ENCODE data around the gene DCP2.

Gene DCP2

DNA sequence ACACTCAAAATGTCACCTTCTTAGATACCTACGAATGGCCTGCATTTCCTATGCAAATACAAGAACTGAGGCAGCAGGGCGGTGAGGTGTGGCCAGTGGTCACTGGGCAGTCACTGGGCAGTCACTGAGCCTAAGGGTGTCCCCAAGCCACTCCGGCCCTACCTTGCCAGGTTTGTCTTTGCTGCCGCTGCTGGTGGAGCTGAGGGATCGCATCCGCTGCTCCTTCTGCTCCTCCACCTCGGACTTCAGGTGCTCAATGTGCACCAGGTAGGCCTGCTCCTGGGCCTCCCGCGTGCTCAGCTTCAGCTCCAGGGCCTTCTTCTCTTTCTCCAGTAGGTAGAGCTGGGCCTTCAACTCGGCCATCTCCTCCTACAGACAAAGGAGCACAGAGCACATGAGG lies 72.3 kb downstream of the DCP2 start:
- DNase-seq, result no peak

DNA sequence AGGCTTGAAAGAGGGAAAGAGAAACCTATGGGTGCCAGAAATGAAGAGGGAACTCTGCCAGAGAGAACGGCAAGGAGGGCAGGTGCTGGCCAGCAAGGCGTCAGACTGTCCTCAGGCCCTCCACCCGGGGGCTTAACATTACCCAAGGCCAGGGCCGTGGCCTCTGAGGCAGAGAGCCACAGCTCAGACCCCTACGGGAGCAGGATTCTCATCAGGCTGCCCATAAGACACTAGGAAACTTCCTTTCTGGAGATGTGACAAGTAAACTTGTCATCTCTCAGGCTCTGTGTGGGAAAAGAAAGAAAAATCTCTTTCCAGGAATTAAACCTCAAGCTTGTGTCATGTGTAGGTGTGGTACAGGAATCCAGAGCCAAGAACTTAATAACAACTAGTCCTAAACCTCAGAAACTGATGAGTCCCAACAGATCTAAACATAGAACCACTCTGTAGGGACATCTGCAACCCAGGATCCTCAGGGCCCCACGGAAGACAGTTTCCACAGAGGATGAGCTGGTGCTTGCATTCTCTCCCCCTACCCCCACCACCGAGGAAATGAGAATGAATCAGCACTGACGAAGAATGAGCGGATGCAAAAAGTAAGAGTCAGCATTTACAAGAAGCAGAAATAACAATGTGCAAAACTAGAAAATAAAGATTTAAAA lies 74.3 kb downstream of the DCP2 start:
- DNase-seq, result no peak

DNA sequence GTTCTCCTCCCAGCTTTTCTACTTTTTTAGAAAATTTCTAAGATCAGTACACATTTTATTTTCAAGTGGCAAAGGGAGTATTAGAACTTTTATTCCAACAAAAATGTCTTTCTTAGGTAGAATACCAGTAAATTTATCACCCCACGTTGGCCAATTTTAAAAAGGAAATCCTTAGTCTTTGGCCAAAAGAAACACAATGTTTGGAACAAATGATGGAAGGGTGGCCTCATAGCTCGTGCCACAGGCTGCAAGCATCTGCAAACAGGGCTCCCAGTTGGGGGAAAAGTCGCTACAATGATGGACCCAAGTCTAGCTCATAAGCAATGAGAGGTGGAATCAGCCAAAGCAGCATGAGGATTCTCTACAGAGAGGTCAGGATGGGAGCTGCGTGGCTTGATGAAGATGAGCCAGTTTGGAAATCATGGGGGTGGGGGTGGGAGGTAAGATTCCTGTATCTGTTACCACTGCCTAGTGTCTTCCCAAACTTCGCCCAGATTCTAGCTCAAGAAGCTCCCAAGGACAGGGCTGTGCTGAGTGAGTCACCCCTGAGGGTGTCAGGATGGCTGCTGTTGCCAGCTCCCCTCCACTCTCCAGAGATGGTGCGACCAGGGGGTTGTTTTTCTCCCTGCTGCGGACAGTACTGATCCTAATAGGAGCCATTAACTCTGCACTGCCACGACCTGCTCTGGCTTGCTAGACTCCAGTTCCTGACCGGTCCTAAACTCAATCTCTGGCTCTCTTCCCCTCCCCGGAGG lies 75.6 kb downstream of the DCP2 start:
- no peak for DNase-seq

DNA sequence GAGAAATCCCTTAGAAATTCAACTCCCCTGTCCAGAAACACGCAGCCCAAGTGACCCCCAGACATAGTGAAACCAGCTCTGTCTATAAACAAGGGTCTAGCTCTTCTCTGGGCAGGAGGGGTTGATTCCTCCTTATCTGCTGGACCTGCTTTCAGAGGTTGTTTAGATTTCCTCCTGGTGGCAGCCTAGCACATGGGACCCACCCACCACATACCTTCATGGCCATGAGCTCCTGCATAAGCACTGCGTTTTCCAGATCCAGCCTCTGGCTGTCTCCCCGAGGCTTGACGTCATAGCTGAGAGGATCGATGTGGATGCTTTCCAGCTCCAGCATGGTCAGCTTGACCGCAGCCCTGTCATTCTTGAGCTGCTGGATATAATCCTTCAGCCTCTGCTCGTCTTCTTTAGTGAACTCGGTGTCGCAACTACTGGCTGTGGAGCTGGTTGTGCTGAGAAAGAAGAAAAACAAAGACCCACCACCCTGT lies 77.0 kb downstream of the DCP2 start:
- DNase-seq, result no peak

DNA sequence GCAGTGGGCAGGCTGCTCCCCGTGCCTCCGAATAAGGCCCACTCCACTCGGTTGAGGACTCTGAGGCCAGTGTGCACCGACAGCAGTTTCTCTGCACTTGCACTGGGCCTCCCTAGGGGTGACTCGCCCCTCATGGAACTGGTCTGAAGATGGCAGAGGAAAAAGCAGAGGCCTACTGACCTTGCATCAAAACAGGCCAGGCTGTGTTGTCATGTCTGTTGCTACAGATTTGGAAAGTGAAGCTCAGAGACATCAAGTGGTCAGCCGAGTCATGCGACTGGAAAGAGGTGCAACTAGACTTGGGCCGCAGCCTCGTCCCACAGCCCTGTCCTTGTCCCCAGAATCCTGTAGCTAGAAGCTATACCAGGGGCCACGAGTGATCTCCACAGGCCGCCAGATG lies 78.3 kb downstream of the DCP2 start:
- DNase-seq, result no peak

DNA sequence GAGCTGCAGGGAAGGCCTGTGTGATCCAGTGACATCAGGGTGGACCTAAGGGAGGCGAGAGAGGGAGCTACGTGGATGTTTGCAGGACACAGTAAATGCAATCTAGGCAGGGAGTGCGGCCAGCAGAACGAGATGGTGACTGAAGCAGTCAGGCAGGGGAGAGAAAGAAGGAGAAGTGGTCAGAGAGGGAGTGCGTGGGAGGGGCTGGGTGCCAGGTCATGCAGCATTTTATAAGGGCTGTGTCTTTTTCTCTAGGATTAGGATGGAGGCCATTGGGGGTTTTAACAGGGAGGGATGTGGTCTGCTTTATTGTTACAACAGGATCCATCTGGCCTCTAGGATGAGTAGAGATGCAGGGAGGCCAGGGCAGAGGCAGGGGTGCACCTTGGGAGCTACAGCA lies 80.4 kb downstream of the DCP2 start:
- no peak for DNase-seq

DNA sequence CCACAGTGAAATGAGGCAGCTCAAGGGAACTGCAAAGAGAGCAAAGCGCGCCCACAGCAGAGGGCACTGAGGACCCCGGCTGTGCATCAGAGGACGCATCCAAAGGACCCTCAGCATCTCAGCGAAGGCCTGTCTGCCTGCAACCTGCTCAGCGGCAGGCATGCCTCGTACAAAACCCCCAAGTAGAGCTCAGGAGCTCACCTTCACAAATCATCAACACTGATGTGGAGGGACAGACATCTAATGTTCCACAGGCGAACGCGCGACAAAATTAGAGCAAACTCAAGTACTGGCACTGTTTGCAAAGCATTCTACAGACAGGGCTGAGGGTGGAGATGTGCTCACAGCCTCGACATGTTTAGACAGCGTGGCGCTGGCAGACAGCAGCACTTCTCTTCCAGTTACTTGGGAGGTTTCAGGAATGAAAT lies 81.0 kb downstream of the DCP2 start:
- no peak for DNase-seq

DNA sequence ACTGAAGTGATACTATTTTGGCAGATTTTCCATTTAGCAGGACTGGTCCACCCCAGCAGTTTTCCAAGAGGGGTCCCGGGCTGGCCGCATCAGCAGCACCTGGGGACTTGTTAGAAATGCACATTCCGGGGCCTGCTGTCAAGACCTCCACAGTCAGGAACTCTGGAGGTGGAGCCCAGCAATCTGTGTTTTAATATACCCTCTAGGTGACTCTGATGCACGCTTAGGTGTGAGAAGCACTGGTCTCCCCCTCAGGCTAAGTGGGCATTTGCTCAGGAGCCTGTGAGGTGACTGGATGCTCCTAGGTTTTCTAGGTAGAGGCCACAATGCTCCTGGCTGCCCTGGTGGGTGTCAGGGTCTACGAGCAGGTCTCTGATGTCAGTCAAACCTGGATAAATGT lies 81.7 kb downstream of the DCP2 start:
- no peak for DNase-seq

DNA sequence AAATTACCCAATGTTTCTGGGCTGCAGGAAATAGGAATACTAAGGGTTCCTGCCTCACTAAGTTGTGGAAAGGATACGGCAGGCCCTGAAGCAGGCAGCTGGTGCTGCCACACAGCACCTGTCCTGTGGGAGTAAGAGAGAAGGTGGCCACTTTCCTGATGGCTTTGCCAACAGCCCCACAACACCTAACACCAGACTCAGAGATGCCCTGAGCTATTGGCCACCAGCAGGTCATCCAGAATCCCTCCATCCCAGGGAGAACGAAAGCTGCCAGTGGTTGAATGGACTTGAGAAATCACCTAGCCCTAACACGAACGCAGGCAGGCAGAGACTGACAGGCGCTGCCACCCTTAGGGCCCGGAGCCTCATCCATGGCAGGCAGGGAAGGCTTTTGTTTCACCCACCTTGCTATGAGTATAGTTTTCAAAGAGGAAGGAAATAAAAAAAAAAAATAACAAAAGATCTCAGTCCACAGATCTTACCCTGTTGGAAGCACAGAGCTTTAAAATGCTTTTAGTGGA lies 82.2 kb downstream of the DCP2 start:
- no peak for DNase-seq

DNA sequence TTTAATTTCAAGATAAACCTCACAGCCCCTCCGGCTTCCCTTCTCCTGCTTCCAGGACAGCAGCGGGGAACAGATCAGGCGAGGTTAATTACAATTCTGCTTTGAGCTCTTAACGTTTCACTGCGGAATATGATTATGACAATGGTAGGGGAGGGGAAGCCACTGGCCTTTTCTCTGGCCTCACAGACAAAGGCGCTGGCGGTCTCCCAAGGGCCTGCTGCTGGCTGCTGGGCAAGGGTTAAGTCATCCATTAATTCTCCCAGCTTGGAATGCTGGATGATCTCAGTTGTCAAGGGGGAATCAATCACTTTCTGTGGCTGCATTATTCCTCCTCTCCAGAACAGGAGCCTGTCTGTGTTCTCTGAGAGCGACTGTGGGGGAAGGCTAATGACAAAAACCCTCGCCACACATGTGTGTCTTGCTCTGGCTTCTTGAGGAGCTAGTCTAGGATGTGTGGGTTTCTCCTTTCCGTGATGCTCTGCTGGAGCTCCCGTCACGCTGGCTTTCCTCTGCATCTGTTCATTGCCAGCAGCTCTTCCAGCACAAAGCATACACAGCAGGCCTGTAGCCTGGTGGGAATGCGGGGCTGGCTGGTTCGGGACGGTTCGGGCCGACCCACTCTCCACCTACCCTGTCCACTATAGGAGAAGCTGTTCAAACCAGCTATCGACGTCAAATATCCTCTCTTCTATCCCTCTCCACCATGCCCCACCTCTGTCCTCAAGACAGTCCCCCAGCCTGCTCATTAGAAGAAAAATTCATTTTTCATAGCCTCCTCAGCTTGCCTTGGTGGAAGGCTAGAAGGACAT lies 82.8 kb downstream of the DCP2 start:
- no peak for DNase-seq

DNA sequence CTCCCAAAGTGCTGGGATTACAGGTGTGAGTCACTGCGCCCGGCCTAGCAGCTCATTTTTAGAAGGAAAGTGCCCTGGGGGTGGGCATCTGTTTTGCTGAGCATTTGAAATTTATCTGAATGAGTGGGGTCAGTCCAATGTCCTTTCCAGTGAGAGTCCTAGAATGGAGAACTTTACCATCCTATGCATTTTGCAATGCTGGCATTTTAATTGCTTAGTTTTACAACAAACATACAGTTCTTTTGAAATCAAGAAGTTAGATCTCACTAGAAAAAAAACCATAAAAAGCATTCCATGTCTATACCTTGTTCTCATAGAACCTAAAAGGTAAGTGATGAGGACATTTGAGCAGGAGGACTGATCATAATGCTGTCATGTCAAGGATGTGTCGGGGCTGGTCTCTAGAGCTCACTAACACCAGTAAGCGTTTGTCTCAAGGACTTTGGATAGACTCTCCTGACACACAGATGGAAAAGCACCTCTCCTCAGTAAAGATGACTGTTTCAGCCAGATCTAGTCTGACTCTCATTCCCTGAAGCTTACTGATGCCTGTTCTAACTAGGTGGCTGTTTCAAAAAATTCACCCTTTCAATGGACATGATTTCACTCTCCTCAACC lies 83.9 kb downstream of the DCP2 start:
- no peak for DNase-seq

DNA sequence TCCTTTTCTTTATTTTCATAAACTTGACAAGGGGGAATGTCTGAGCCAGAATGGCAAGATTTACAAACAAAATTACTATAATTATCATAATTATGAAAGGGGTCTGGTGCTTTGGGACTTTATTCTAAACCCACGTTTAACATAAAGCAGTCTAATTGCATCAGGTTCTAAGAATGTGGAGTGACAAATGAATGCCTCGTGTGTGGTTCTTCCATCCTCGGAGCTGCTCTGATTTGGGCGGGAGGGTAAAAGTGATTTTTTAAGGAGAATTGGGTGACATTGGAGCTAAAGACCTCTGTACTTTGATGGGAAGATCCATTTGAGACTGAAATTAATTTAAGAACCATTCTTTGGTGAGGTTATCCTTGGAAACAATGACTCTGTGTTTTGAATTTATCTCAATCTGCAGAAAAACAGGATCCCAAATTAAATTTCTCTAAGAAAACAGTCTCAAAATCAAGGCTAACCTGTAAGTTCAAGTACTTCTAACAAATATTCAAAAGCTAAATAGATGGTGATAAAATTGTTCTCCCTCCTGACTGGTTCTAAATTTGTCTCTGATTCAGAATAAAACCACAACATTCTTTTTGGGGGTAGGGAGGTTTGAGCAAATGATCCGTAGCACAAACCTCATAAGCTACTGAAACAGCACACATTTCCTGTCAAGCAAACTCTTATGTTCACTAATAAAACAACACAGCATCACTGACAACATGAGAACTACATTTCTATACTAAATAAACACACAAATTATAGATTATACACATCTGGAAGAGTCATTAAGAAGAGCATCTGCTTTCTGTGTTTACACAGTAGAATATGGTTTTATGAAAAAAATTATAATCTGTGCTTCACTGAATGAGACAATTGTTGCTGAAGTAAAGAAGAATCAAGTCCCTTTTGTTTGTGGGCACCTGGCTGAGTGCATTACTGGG lies 85.5 kb downstream of the DCP2 start:
- no peak for DNase-seq

DNA sequence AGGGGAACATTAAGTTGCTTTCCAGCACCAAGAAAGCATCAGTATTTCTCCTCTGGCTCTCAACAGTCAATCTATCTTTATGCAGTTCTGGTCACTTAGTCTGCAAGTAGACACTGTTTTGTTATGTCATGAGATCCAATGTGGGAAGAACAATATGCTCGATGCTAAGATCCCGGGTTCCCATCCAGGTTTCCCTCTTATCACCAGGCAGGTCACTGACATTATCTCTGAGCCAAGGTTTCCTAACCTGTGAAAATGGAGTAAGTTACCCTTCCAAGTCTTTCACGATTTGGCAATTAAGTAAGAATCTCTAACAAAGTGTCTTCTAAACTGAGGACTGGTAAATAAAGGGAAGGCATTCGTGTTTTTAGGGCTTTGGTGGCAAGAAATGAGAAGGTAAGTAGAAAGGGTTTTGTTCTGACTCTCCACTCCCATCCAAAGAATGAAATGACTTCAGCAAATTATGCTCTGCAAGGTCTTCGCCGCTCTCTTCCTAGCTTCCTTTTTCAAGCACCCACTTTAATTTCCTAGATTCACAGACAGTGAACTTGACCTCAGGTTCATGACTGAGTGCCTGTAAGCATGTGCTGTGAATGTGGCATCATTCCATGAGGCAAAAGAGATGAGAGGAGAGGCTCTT lies 86.4 kb downstream of the DCP2 start:
- DNase-seq, result no peak

DNA sequence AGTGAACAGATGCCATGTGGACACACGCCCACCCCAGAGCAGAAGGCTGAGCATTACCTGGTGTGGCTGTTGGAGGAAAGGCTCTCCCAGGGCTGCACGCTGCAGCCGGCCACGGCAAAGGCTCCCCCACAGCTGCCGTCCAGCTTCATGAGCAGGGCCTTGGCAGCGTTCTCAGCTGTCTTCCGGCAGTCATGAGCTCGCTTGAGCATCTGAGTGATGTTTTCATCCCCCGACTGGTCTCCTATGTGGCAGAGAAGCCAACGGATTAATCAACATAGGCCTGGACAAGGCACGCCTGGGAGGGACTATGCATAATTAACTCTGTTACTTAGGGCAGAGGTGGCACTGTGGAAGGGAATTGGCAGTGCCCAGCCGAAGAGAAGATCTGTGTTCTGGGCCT lies 87.3 kb downstream of the DCP2 start:
- no peak for DNase-seq

DNA sequence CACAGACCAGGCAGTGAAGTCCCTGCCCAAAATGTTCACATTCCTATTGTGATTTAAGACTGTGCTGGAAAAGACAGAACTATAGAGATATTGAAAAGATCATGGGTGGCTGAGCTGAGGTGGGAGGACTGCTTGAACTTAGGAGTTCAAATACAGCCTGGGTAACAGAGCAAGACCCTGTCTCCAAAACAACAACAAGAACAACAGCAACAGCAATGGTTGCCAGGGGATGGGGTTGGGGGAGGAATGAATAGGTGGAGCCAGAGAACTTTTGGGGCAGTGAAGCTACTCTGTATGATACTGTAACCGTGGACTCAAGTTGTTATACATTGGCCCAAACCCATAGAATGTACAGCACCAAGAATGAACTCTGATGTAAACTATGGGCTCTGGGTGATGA lies 88.2 kb downstream of the DCP2 start:
- DNase-seq, result no peak

DNA sequence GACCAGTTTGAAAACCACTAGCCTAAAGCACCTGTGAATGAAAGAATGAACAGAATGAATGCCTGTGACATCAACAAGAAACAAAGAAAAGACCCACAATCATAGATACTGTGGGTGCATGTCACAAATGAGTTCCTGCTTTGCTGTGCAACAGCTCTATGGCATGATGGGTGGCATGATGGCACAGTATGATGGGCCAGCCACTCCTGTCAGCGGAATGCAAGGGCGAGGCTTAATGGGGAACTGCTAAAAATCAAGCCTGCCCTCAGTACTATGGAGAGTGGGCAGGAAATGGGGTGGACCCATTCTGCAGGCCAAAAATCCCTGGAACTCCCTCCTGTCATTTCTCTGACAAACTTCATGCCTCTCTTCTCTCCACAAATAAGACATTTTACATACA lies 89.0 kb downstream of the DCP2 start:
- DNase-seq, result no peak

DNA sequence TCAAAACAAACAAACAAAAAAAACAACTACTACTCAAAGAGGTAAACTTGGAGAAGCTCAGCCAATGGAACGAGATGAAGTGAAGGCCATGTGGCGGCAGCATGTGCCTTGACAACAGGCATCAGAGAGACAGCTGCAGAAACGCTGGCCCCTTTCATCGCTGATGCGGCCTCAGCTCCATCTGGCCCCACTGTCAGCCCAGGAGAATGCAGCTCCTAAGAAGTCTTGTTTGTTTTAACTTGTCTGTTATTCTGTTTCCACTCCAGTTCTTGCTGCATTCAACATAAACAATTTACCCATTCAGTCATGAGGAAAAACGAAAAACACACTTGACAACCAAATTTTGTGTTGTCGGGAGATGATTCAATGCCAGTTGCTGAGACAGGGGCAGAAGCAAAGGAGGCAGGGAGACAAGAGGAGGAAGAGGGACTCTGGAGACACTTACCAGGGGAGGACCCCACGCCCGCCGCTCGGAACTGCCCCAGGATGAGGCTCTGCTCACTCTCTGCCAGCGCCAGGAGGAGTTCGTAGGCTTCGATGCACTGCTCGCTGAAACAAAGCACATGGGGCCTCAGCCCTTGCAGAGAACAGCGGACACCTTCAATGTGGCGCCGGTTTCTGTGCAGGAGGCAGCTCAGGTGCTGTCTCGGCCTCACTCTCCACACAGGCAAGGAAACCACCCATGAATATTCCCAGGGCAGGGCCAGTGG lies 91.2 kb downstream of the DCP2 start:
- DNase-seq, result no peak

DNA sequence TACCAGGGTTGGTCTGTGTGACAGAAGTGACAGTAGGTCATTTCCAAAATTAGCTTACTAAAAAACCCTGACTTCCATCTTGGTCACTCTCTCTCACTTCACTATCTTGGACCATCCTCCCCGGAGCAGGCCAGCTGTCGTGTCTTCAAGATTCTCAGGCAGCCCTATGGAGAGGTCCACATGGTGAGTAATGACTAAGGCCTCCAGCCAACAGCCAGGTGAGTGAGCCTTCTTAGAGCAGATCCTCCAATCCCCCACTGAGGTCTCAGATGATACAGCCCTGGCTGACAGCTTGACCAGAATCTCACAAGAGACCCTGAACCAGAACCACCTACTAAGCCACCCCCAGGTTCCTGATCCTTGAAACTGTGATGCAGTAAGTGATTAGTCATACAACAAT lies 92.0 kb downstream of the DCP2 start:
- no peak for DNase-seq

Data from NCI-H1436 treated with DMSO at 0.1 percent for 48 hours (cell line).